NCI-H526 treated with DMSO at 0.1 percent for 48 hours (cell line): ENCODE data around the gene CTNNBIP1.

Experiments used
- DNase-seq: peaks from one replicate; lab custom pipeline; 2025; lab: John Stamatoyannopoulos, UW

CTNNBIP1 gene

GRCh38 chr1:9904596-9904995, 5.5 kb downstream of the CTNNBIP1 start:
- DNase-seq, result no peak

DNA sequence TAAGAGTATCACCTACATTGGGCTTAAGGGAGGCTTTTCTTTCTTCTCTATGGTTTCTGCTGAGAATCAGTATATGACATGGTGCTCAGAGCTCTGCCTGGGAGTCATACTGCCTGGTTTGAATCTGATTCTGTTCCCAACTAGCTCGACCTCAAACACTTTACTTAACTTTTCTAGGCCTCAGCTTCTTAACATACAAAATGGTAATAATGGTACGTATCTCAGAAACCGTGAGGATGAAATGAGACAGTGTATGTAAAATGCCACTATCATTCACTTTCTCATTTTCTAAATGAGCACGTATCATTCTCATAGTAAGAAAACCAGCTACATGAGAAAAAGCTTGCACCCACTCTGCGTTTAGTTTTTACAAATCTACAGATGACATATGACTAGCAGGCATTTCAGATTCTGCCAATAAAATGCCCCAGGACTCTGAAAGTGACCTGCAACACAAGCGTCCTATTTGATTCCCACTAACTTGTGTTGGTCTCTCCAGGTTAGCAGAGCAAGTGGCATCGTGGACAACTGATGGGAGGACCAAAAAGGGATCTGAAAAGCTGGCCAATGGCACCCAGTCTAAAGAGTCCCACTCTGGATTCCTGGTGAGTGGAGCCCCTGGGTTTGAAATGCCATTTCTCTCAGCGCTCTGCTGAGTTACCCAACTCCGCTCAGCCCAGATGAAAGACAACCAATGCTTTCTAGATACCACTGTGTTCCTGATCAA, 6.1 kb downstream of the CTNNBIP1 start:
- DNase-seq, result no peak

DNA sequence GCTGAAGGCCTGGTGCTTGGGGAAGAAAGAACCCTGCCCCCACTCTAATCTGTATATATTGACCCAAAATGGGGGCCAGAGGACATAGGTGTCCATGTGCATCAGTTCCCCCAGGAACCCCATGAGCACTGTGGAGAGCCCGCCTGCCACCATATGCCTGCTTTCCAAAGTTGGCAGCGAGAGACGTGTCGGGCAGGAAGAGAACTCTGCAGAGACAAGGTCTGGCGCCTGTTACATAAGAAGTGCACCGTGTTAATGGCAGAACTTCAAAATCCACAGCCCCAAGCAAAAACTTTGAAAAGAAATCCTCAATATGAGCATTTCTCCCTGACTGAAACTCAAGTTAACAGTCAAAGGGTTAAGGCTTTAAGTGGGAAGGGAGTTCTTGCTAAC, 8.0 kb downstream of the CTNNBIP1 start:
- DNase-seq, result no peak

GRCh38 chr1:9901148-9902059, 8.7 kb downstream of the CTNNBIP1 start:
- DNase-seq, result no peak

GRCh38 chr1:9900142-9901043, 9.7 kb downstream of the CTNNBIP1 start:
- DNase-seq, result no peak

- DNase-seq, result no peak
Measured at GRCh38 chr1:9894115-9894514, 16.0 kb downstream of the CTNNBIP1 start.

DNA sequence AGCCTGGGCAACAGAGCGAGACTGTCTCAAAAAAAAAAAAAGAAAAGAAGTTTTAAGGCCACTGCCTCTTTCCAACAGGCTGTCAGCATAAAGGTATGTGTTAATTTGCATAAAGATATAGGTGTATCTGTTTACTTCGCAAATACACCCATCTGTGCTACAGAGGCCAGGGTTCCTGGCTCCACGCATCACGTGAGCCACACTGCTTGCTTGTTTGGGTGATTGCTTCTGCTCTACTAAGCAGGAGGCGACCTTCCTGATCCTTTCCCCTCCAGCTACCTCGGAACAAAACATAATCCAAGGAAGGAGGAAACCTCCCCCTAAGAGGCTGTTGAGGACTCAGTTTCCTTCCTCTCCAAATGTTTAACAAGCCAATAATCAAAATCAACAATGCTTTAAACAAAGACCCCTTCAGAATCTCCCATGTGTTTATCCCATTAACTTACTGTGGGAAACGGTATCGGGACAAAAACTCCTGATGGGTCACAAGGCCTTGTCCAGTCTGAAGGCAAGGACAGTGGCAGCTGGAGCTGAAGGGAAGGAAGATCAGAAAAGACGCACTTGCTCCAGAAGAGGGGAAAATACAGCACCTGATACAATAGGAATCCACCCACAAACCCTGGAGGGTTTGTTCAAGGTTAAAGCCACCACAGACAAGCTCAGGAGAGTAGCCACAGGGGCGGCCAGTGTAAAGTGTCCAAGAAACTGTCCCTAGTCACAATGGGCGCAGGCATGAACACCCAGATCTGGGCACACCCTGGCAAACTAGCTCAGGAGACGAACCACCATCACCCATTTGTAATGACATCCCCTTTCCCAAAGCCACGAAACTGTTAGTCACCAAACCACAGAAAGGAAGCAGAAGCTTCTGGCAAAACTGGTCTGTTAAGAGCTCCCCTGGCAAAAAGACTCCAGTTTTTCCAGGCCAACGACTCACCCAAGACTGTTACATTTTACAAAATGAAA, 17.2 kb downstream of the CTNNBIP1 start:
- DNase-seq, result peak; percentile 70

DNA sequence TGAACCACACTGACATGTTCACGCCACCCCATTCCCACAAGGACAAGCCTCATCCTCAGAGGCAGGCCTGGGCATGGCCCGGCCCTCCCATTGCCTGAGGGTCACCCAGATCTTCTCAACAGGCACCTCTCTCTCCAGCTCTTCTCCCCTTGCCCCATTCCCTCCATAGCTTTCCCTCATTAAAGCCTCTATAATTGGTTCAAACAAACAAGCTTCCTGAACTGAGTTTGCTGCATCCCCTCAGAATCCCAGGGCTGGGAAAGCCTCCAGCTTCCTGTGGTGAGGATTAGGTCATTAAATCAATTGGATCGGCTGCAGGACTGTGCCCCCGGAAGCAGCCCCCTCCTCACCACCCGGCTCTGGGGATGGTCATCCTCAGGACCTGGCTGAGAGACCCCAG, 18.9 kb downstream of the CTNNBIP1 start:
- DNase-seq, result no peak

- DNase-seq, result no peak
Measured at GRCh38 chr1:9890224-9890731, 19.8 kb downstream of the CTNNBIP1 start.

DNA sequence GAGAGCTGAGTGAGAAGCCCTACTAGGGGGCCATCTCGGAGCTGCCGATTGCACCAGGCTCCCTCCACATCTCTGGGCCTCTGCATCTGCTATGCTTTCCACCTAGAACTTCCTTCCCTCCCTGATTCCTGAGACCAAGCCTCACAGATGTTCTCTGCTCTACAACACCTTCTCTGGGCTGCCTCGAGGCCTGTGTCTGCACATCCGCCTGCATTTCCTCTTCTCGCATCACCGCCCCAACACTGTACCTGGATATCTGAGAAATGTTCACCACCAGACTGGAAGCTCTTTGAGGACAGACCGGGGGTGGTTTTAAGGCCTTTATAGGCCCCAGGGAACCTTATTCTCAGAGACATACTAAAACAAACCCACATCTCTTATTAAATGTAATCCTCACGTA, 20.7 kb downstream of the CTNNBIP1 start:
- no peak for DNase-seq

DNA sequence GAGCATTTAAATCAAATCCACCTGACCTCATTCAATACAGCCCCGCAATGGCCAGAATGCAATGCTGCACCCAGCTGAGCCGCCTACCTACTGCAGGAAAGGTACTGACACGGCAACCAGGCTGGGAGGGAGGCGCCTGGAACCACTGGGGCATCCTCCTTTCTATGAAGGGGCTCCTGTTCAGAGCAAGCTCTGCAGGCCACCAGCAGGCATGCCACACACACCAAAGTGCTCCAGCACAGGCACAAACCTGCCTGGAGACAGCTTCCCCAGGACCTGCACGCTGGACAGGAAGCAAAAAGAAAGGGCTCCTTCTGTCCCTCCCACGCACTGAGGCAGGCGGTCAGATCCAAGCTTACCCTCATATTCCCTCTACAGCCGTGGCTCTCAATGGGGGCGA, 21.2 kb downstream of the CTNNBIP1 start:
- DNase-seq, result no peak

DNA sequence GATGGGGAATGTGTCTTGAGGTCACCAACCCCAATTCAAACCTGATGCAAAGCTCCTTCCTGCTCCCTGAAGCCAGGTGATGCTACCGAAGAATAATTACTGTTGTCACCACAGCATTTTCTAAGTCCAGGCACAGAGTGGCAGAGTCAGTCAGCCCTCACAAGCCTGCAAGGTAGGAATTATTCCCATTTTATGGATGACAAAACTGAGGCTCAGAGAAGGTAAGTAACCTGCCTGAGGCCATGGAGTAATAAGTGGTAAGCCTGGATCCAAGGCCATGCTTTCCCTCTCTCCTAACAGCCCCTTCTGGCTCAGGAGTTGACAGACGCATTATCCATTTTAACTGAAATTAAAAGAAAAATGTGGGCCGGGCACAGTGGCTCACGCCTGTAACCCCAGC, 23.0 kb downstream of the CTNNBIP1 start:
- no peak for DNase-seq

DNA sequence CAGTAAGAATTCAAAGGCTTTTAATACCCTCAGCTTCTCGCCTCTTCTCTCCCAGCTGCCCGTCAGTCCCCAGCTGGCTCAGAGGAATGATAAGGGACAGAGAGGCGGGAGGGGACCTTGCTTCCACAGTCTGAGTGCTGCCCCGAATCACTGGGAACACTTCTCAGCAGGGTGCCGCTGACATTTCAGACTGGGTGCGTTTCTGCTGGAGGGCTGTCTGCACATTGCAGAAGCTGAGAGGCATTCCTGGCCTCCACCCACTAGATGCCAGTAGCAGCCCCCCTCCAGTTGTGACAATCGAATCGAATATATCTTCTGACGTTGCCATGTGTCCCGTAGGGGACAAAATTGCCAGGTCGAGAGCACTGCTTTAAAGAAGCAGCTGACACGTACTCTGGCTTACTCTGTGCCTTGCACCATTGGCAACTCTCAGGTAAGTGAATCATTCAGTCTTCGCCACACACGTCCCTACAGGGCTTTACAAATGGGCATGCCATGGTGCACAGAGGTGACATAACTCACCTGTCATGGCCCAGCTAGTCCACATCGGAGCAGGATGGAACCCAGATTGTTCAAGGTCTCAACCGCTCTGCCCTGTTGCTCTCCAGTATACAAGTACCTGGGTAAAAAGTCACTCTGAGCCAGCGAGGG, 23.9 kb downstream of the CTNNBIP1 start:
- DNase-seq, result no peak

DNA sequence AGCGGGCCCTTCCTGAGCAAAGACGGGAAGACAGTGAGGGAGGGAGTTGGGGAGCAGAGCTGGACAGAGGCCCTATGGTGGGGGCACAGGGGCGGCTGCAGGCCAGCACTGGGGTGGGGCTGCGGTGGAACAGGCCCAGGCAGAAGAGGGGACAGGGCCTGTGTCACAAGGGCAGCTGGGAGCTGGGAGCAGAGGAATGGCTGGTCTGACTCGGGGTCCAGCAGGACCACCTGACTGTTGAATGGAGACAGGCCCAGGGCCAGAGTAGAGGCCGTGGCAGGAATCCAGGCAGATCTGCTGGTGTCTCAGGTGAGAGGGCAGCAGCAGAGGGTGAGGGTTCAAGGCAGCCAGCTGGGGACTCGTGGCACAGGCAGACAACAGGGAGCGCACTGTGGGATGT, 25.3 kb downstream of the CTNNBIP1 start:
- no peak for DNase-seq

GRCh38 chr1:9883585-9884449, 26.3 kb downstream of the CTNNBIP1 start:
- no peak for DNase-seq

GRCh38 chr1:9882945-9883303, 27.1 kb downstream of the CTNNBIP1 start:
- no peak for DNase-seq

DNA sequence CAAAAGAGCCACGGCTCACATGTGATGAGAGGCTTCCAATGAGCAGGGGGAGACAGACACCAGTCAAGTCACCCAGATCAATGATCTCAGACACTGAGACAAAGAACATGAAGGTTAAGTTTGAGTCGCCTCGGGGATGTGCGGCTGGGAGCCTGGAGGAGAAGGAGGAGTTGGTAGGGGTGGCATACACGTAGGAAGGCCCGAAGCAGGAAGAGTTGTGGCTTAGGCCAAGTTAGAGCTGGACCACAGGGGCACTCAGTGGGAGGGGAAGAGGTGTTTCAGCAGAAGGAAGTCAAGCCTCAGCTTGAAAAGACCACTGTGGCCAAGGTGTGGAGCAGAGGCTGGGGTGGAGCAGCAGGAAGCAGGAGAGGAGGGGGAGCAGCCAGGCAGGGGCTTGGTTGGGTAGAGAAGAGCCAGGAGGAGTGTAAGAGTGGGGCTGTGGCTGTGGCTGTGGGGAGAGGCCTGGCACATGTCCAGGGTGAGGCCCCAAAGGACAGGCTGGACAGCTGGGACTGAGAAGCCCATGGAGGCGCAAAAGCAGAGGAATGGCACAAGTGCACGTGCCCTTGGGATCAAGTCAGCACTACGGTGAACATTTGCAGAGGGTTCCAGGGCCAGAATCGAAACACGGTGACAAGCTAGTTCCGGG, 27.6 kb downstream of the CTNNBIP1 start:
- DNase-seq, result no peak

DNA sequence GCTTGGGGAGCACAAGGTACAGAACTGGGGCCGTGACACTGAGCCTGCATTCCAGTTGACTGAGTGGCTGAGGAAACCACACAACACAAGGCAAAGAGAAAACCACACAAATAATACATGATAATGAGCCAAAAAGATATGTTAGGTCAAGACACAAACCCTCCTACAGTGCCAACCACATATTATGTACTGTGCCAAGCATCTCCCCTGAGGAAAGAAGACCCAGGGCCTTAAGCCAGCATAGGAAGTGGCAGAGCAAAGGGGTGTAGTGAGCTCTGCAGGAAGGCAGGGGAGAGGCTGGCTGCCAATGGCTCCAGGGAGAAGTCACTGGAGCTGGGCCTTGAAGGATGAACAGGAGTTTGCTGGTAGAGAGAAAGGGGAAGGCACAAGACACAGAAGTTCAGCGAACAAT, 28.2 kb downstream of the CTNNBIP1 start:
- DNase-seq, result no peak

DNA sequence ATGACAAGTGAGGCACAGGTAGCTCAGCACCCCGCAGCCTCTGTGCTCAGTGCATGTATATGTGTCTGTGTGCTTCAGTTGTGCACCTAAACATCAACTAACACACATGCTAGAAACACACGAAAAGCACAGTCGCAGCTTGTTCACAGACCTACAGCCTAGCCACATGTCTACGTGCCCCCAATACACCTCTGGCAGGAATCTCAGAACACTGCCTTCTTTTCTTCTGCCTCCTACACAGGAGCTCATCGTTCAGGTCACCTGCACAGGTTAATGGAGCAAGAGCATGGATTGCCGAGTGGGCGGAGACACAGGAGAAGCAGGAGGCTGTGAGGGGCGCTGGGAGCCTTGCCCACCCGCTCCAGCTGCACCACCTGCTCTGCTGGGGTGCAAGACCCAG, 31.7 kb downstream of the CTNNBIP1 start:
- no peak for DNase-seq
